Middle frontal gyrus (tissue), 1 donor: Measurements from ENCODE around the gene PITPNC1.
"Not testable (repeated sequence)": the region's sequence is repeated elsewhere in the genome, so short reads cannot be mapped to it uniquely, and the experiment has no call there.

Source experiments
- DNase-seq: peaks from one replicate; pipeline ENCODE4 v3.0.0-alpha.2; 2015; ENCODE audit warnings: low spot score; ENCODE audit errors: extremely low spot score

PITPNC1 gene

DNA sequence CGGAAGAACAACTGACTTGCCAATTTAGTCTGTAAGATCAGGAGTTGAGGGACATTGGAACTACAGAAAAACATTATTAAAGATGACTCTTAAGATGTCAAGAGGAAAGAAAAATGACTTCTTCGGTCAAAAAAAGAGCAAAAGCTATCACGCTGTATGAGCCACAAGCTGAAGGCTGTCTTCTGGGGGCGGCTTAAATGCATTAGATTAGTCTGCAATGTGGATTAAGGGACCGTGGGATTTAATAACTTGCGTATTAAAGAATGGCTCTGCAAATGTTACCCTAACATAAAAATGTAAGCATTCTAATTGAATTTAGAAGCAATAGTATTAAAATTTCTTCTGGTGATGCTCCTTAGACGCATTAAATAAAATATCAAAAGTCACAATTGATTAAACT is 108.6 kb downstream of the PITPNC1 start:
- no peak for DNase-seq

- no peak for DNase-seq
These were observed 110.4 kb downstream of the PITPNC1 start for GRCh38 chr17:67487506-67487905.

DNA sequence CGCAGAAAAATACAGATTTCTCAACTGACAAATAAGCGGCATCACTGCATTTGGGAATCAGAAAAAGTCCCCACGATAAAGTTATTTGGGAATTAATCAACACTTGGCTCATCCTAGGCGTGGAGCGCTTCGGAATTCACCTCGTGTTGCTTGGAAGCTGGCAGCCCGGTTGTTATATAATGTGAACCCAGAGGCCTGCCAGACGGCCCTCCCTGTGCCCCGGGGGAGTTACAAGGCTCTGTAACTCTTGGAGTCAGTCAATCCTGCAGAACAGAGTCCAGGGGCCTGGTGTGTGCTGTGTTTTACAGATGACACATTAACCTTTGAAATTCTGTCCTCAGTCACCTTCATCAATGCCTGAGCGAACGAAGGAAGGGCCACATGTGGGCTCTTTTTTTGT is 111.1 kb downstream of the PITPNC1 start:
- peak; percentile 23 for DNase-seq

DNA sequence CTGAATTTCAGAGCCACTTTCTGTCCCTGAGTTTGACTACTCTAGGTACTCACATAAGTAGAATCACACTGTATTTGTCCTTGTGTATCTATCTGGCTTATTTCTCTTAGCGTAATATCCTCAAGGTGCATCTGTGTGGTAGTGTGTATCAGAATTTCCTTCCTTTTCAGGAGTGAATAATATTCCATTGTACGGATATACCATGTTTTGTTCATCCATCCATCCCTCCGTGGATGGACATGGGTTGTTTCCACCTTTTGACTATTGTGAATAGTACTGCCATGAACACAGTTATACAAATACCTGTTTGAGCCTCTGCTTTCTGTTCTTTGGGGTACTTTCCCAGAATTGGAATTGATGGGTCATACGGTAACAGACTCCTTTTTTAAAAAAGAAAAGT is 111.7 kb downstream of the PITPNC1 start:
- DNase-seq: no peak

DNA sequence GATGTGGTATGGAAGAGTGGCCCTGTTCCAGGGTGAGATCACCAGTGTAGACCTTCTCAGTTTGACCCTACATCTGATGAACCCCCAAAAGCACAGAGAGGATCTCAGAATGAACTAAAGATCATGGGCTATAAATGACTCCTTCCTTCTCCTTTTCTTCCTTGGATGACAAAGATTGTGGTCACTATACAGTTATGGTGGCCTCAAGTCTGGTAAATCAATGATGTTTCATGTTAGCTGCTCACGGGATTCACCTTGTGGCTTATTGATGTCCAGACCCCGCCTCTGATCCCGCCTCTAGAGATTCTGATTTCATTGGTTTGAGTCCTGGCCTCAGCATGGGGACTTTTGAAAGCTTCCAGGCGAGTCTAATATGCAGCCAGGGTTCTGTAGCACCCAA is 112.2 kb downstream of the PITPNC1 start:
- no peak for DNase-seq

DNA sequence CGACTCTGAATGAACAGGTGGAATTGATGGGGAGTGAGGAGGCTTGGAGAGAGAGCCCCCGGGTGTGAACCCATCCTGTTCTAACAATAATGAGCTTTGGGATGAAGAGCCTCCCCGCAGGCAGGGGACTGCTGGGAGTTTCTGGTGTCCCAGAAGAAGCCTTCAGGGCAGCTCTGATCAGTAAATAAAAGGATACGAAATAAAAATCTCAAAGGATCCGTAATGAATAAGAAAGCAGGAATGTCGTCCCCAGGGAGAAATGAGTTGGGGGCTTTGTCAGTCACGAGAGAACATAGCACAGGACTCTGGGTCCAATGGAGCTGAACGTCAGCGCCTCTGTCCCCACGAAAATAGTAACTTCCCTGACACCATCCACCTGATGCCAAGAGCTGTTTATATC is 113.4 kb downstream of the PITPNC1 start:
- DNase-seq: no peak

DNA sequence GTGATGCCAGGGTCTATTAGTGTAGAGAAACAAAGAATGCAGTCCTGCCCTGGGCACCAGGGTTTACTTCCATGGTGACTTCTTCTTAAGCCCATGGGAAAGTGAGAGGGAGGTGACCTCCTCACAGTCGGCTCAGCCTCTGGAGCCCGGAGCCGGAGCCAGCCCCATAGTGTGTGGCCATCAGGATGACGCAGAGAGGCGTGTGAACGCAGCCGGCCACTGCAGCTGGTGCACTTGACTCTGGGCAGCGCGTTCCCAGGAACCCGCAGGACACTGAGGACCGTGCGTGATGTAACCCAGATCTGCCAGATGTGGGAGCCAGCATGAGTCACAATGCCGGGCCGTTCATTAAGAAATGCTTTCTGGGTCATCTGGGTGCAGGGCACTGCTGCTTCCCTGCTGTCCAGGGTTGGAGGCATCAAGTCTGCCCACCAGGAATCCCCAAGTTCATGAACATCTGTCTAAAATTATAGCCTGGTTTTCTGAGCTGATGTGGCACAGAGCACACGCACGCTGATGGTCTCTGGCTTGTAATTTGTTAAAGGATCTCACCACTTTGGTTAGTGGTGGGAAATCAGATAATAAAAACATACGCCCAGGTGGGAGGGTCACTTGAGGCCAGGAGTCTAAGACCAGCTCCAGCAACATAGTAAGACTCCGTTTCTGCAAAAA is 114.1 kb downstream of the PITPNC1 start:
- DNase-seq: peak; percentile 60

- no peak for DNase-seq
These were observed 114.6 kb downstream of the PITPNC1 start for GRCh38 chr17:67491681-67492024.

GRCh38 chr17:67492251-67492740 is 115.2 kb downstream of the PITPNC1 start:
- no peak for DNase-seq

- no peak for DNase-seq
These were observed 115.9 kb downstream of the PITPNC1 start for GRCh38 chr17:67492824-67493517.

DNA sequence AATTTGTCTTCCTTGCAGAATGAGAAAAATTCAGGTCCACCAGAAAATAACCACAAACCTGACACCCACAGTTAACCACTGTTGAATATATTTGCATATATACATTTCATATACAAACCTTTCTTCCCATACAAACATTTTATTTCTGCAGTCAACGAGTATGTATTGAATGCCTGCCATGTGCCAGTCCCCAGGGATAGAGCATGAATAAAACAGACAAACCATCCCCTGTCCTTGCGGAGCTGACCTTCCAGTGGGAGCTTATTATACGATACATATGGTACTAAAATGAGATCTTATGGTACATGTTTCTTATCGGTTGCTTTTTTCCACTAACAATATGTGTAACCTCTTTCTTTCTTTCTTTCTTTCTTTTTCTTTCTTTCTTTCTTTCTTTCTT is 116.7 kb downstream of the PITPNC1 start:
- no peak for DNase-seq

DNA sequence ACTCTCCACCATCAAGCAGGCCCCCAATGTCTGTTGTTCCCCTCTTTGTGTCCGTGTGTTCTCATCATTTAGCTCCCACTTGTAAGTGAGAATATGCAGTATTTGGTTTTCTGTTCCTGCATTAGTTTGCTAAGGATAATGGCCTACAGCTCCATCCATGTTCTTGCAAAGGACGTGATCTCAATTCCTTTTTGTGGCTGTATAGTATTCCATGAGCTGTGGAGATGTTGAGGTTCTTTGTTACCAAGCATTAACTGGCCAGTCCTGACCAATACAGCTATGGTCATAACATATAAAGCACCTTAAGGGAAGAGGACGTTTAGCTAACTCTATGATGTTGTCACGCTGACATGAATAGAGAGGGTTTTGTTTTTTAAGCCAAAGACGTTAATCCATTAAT is 118.5 kb downstream of the PITPNC1 start:
- not testable (repeated sequence) for DNase-seq

- no peak for DNase-seq
These were observed 119.2 kb downstream of the PITPNC1 start for GRCh38 chr17:67496286-67496685.

GRCh38 chr17:67499685-67500084 is 122.6 kb downstream of the PITPNC1 start:
- DNase-seq: no peak

GRCh38 chr17:67500261-67500660 is 123.2 kb downstream of the PITPNC1 start:
- DNase-seq: no peak

- no peak for DNase-seq
These were observed 123.7 kb downstream of the PITPNC1 start for GRCh38 chr17:67500677-67501300.

GRCh38 chr17:67502151-67502550 is 125.1 kb downstream of the PITPNC1 start:
- no peak for DNase-seq

DNA sequence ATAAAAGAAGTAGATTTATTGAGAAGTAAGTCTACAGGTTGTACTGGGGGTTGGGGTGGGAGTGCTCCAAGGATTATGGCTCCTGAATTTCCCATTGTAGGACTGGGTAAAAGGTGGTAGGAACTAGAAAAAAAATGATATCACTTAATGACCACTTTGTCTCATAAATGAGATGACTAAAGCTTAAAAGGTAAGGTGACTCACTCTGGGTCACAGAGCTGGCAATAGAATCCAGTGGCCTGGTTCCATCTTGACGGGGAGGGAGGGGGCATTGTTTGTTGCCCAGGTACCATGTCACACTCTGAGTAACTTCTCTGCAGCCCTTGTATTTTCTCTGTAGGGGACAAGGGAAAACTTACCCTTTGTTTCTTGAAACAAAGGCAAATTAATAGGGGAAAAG is 126.1 kb downstream of the PITPNC1 start:
- DNase-seq: no peak

DNA sequence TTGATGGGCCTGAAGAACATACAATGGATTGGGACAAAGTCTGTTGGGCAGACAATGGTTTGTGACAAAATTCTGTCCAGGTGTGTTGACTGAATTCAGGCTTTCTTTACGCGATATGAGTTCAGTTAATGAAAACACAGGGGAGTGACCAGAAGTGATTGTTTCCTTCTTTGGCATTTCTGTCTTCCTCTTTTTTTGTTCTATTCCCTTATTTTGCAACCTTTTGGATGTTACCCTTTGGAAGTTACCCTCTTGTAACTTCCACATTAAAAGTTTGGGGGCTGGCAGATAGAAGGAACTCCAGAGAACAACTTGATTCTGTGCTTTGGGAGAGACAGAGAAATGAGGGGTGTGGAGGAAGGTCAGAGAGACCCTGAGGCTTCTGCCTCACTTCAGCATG is 126.7 kb downstream of the PITPNC1 start:
- no peak for DNase-seq

GRCh38 chr17:67504182-67504581 is 127.1 kb downstream of the PITPNC1 start:
- DNase-seq: no peak

GRCh38 chr17:67506966-67507365 is 129.9 kb downstream of the PITPNC1 start:
- no peak for DNase-seq

DNA sequence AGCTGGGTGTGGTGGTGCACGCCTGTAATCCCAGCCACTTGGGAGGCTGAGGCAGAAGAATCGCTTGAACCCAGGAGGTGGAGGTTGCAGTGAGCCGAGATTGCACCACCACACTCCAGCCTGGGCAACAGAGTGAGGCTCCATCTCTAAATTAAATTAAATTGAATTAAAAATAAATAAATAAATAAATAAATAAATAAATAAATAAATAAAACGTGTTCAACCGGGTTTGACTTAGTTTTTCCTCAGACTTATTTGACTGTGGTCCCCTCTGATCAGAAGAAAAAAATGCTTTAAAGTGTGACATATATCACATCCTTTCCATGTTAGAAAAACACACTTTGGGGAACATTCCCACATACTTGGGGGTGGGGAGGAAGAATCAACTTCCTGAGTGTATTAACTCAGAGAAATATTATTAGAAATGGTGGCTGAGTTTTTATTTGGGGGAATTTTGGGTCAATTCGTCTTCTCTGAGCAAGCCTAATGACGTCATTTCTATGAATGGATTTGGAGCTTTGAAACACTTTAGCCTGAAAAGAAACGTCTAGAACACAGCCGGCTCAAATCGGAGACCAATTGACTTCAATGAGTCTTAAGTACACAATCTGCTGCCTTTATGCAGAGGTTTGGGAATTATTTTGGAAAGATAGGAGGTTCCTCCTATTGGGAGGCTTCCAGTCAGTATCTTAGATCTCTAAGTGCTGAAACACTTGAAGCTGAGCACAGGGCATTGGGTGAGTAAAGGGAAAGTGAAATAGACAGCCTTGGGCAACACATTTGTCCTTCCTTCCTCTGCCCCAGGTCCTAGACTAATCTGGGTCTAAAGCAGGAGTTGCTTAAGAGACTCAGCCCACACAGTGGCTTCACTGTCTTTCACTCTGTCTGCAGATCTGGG is 132.6 kb downstream of the PITPNC1 start:
- DNase-seq: no peak
